Bronchial epithelial cell (primary cell): Measurements from ENCODE around the gene EIF4G3. TPM values are rescaled to one million over a fixed set of nuclear protein-coding genes. Genes with fewer than 3 reads are reported as not detected.
"Not testable (repeated sequence)": the region's sequence is repeated elsewhere in the genome, so short reads cannot be mapped to it uniquely, and the experiment has no call there.

Experiments used
- DNase-seq: peaks from one replicate; pipeline ENCODE4 v3.0.0-alpha.2; 2010; ENCODE audit warnings: low read depth
- FAIRE-seq: peaks from 2 replicates; lab custom pipeline; 2011; peaks lifted over from hg19 to GRCh38; lab: Jason Lieb, UNC
- H3K27me3 ChIP-seq: 2 replicates; pipeline ENCODE4 v1.5.1; 2011; ENCODE audit warnings: low read length; ENCODE audit not compliant: control insufficient read depth, insufficient read depth
- H3K36me3 ChIP-seq: 2 replicates; pipeline ENCODE4 v1.5.1; 2011; ENCODE audit warnings: low read length; ENCODE audit not compliant: control insufficient read depth, insufficient read depth
- H3K4me3 ChIP-seq: 2 replicates; pipeline ENCODE4 v1.5.1; 2011; ENCODE audit warnings: mild to moderate bottlenecking, low read depth, low read length, control low read depth
- total RNA-seq: library from RNA; depleted of rRNA; stranded (reverse); fragments of >200 nt; gene quantifications from 2 replicates; pipeline ENCODE4 v1.2.1, GENCODE V29; 2014
- TF ChIP-seq, protein P1 (sequence below): IDR thresholded peaks from 2 replicates; pipeline ENCODE4 v1.5.1; 2011; ENCODE audit warnings: mild to moderate bottlenecking, moderate library complexity, low read length, control low read depth, inconsistent platforms; ENCODE audit not compliant: insufficient read depth, severe bottlenecking

The EIF4G3 gene
- total RNA-seq, 1 donor from 2014 or later, result 20.5 TPM

DNA sequence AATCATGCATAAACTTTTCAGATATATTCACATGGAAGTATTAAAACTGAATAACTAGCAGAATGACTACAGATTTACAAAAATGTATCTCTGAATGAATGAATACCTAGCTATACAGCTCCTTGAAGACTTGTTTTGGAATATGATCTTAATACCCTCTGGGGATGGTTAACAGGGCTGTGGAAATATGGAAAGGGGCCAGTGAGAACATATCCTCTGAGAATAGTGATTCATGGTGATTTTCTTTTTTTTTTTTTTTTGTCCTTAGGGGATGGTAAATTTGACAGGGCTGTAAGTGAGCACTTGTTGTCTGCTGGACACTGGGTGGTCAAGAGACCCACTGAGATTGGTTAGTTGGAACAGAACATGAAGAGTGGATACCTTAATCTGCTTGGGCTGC, 308.9 kb downstream of the EIF4G3 start:
- no peak overlapping the region for H3K4me3 ChIP-seq
- no peaks in the 10 kb centered on the region for H3K27me3 ChIP-seq
- peak; percentile 78 for DNase-seq
- TF ChIP-seq, protein P1, sequence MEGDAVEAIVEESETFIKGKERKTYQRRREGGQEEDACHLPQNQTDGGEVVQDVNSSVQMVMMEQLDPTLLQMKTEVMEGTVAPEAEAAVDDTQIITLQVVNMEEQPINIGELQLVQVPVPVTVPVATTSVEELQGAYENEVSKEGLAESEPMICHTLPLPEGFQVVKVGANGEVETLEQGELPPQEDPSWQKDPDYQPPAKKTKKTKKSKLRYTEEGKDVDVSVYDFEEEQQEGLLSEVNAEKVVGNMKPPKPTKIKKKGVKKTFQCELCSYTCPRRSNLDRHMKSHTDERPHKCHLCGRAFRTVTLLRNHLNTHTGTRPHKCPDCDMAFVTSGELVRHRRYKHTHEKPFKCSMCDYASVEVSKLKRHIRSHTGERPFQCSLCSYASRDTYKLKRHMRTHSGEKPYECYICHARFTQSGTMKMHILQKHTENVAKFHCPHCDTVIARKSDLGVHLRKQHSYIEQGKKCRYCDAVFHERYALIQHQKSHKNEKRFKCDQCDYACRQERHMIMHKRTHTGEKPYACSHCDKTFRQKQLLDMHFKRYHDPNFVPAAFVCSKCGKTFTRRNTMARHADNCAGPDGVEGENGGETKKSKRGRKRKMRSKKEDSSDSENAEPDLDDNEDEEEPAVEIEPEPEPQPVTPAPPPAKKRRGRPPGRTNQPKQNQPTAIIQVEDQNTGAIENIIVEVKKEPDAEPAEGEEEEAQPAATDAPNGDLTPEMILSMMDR, result no peak
- no peak for FAIRE-seq
- H3K36me3 ChIP-seq, result peaks cover 5% of the 10 kb centered on the region

DNA sequence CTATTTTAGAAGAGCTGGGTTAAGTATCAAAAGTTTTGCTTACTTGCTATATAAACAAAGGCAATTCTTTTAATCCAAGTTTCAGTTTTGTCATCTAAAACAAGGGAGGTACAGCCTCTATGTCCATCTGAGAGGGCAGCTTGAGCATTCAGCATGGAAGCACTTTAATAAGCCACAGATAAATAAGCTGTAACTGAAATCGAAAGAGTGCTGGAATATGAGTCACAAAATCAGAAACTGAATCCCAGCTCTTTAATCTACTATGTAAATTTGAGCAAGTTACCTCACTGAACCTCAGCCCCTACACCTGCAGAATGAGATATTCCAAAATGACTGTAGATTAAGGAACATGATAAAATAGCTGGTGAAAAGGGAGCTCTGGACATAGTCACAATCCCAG, 309.6 kb downstream of the EIF4G3 start:
- Histone ChIP-seq H3K27me3 (no peaks in the 10 kb centered on the region), H3K4me3 (no peak overlapping the region), H3K36me3 (peaks cover 6% of the 10 kb centered on the region)
- peak; percentile 28 for DNase-seq
- TF ChIP-seq, protein P1, result no peak
- no peak for FAIRE-seq

DNA sequence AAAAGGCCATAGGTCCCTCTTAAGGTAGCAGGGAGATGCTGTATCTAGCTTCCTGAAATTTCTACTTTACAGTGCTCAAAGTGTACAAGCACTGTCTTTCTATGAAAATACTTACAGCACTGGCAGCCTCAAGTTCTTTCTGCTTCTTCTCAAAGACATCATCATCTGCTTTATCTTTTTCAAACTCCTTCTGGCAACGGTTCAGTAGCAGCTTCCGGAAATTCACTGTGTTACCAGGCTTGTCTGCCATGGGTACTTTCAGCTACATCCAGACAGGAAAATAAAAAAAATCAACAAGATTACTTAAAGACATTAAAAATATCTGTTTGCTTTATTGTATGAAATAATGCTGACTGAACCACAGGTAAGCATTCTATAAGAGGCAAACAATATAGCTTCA, 311.7 kb downstream of the EIF4G3 start:
- H3K36me3 ChIP-seq, result peaks cover 6% of the 10 kb centered on the region
- DNase-seq (no peak), FAIRE-seq (no peak)
- TF ChIP-seq, protein P1, result no peak
- H3K27me3 ChIP-seq, result no peaks in the 10 kb centered on the region
- no peak overlapping the region for H3K4me3 ChIP-seq

DNA sequence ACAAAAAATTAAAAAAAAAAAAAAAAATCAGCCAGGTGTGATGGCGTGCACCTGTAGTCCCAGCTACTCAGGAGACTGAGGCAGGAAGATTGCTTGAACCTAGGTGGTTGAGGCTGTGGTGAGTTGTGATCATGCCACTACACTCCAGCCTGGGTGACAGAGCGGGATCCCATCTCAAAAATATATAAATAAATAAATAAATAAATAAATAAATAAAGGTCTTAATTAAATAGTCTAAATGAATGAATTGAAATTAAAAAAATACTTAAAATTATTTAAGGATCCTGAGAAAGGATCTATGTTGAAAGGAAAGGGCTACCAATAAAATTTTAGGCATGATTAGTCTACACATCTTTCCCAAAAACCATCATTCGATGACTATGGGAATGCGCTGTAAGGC, 322.2 kb downstream of the EIF4G3 start:
- FAIRE-seq, result no peak
- peaks cover 14% of the 10 kb centered on the region for H3K36me3 ChIP-seq
- H3K4me3 ChIP-seq, result no peak overlapping the region
- DNase-seq, result no peak
- TF ChIP-seq, protein P1, result no peak
- H3K27me3 ChIP-seq, result no peaks in the 10 kb centered on the region

DNA sequence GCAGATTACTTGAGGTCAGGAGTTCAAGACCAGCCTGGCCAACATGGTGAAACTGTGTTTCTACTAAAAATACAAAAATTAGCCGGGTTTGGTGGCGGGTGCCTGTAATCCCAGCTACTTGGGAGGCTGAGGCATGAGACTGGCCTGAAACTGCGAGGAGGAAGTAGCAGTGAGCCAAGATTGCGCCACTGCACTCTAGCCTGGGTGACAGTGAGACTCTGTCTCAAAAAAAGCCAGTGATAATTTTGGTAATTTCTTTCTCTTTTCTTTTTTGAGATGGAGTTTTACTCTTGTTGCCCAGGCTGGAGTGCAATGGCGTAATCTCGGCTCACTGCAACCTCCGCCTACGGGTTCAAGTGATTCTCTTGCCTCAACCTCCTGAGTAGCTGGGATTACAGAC, 324.9 kb downstream of the EIF4G3 start:
- not testable (repeated sequence) for H3K27me3 ChIP-seq, DNase-seq, FAIRE-seq, H3K4me3 ChIP-seq
- peaks cover 12% of the 10 kb centered on the region for H3K36me3 ChIP-seq

DNA sequence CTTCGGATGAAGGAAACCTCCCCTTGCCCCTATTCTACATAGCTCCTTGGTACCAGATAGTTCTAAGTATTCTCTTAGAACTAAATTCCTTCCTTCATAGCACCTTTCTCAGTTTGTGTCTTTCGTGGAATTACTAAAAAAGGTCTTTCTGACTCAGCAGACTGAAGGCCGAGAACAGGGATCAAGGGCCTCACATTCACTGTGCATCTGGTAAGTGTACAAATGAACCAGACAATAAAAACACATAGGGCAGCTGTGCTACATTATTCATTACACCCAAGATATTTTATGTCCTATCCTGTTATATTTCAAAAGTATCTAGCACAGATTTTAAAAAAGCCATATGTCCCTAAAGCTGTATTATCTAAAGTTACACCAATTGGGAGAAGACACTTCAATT, 326.7 kb downstream of the EIF4G3 start:
- Histone ChIP-seq H3K27me3 (no peaks in the 10 kb centered on the region), H3K4me3 (no peak overlapping the region), H3K36me3 (peaks cover 12% of the 10 kb centered on the region)
- no peak for FAIRE-seq
- TF ChIP-seq, protein P1, result no peak
- DNase-seq, result no peak
